C4-2B (cell line): ENCODE data around the gene COL19A1.

ENCODE experiments used
- H3K27ac ChIP-seq: fragments of 450-650 bp; 2 replicates; pipeline ENCODE4 v1.5.1; 2017
- ZFX ChIP-seq: fragments of 450-650 bp; IDR thresholded peaks from 2 replicates; pipeline ENCODE4 v1.6.1; 2017
- TF ChIP-seq, protein P1 (sequence below): fragments of 450-650 bp; conservative IDR thresholded peaks from 2 replicates; pipeline ENCODE4 v1.5.1; 2017; ENCODE audit warnings: mild to moderate bottlenecking

COL19A1 gene

DNA sequence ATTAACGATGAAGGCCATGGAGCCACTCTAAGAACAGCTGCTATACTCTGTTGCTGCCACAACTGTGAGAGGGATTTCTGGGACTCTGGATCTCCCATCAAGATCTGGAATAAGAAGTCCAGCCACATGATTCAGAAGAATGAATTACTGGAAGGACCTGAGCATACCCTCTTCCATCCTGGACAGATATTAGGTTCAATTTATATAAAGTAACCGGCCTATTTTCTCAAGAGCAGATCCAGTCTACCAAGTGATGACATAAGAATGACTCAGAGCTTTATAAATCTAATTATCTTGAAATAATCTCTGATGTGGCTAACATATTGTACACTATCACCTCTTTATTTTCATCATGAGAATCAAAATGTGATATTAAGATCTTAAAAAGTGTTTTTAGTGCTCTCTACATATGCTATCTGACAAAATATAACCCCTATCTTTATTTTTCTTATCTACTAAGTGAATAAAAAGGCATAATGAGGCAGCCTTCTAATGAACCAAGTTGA is 391.5 kb downstream of the COL19A1 start:
- no peak for TF ChIP-seq ZFX
- TF ChIP-seq, protein P1, sequence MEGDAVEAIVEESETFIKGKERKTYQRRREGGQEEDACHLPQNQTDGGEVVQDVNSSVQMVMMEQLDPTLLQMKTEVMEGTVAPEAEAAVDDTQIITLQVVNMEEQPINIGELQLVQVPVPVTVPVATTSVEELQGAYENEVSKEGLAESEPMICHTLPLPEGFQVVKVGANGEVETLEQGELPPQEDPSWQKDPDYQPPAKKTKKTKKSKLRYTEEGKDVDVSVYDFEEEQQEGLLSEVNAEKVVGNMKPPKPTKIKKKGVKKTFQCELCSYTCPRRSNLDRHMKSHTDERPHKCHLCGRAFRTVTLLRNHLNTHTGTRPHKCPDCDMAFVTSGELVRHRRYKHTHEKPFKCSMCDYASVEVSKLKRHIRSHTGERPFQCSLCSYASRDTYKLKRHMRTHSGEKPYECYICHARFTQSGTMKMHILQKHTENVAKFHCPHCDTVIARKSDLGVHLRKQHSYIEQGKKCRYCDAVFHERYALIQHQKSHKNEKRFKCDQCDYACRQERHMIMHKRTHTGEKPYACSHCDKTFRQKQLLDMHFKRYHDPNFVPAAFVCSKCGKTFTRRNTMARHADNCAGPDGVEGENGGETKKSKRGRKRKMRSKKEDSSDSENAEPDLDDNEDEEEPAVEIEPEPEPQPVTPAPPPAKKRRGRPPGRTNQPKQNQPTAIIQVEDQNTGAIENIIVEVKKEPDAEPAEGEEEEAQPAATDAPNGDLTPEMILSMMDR = no peak

DNA sequence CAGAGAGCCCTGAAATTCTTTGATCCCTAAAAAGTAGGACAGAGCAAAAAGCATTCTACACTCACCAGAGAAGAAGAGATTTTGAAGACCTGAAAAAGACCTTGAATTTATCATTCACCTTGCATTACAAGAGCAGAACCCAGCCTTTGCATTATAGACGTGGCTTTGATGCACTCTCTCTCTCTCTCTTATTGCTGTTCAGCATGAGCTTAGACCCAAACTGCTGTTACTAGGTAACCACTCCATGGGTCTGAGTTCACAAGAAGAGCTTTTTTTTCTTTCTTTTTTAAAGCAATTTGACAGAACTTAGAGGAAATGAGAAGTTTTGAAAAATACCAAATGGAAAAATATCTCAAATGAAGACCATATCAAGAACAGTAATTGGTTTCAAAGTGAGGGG is 392.1 kb downstream of the COL19A1 start:
- no peak for TF ChIP-seq ZFX
- TF ChIP-seq, protein P1 = no peak
- H3K27ac ChIP-seq = no peak overlapping the region

More for the DNA sequence above, 391.5 kb downstream of the COL19A1 start:
- H3K27ac ChIP-seq = no peak overlapping the region
